Gastrocnemius medialis (tissue), 4 donors: ENCODE data around the gene IQCK. TPM values are rescaled to one million over a fixed set of nuclear protein-coding genes. Genes with fewer than 3 reads are reported as not detected.

ENCODE experiments used
- ATAC-seq, 2 donors: fragments of 150-250 bp; one replicate each; pipeline ENCODE4 v1.9.1; 2016
- DNase-seq, 2 donors: peaks; one replicate each; pipeline ENCODE4 v3.0.0-alpha.2; 2019
- H3K27ac ChIP-seq, 4 donors: fragments of 200-600 bp; sonication (generic); 1 replicate in 1 of 4; 2 replicates in 3 of 4; pipeline ENCODE4 v1.5.1; 2016 to 2018; ENCODE audit warnings: mild to moderate bottlenecking in 2 of 4, moderate library complexity in 1 of 4
- H3K27me3 ChIP-seq, 3 donors: fragments of 200-600 bp; sonication (generic) in 2 of 3; 1 replicate in 1 of 3; 2 replicates in 2 of 3; pipeline versions ENCODE4 v1.5.1 to v1.6.0; 2016 to 2019; ENCODE audit warnings: mild to moderate bottlenecking in 1 of 3, moderate library complexity in 1 of 3
- H3K36me3 ChIP-seq, 2 donors: fragments of 200-600 bp; sonication (generic) in 1 of 2; one replicate each; pipeline ENCODE4 v1.5.1; 2017 to 2018
- H3K4me1 ChIP-seq, 2 donors: fragments of 200-600 bp; sonication (generic) in 1 of 2; one replicate each; pipeline ENCODE4 v1.5.1; 2016 to 2017; ENCODE audit warnings: mild to moderate bottlenecking in 2 of 2
- H3K4me3 ChIP-seq, 4 donors: fragments of 200-600 bp; sonication (generic) in 3 of 4; 1 replicate in 1 of 4; 2 replicates in 3 of 4; pipeline ENCODE4 v1.5.1; 2016 to 2019; ENCODE audit warnings: mild to moderate bottlenecking in 2 of 4
- H3K9me3 ChIP-seq, 3 donors: fragments of 200-600 bp; sonication (generic) in 2 of 3; 1 replicate in 1 of 3; 2 replicates in 2 of 3; pipeline ENCODE4 v1.5.1; 2016 to 2019
- POLR2A ChIP-seq, 2 donors: fragments of 450-650 bp; IDR thresholded peaks; one replicate each; pipeline ENCODE4 v1.6.1; 2017; ENCODE audit warnings: antibody characterized with exemption in 2 of 2, mild to moderate bottlenecking in 2 of 2, moderate library complexity in 2 of 2
- in situ Hi-C, 4 donors: fragments of 200-750 bp; cut with MboI; loops; one replicate each; pipeline versions ENCODE4 v1.15.0 to v1.8.0; 2017; ENCODE audit warnings: low sequenced_read_pairs in 4 of 4
- intact Hi-C: fragments of 100-400 bp; cut with DNase I; formaldehyde crosslinking; loops from one replicate; pipeline ENCODE4 v1.15.1; 2023; ENCODE audit warnings: low total_unique reads
- total RNA-seq, 4 donors: library from RNA; depleted of rRNA; stranded (reverse); fragments of >200 nt; gene quantifications; one replicate each; pipeline versions ENCODE4 v1.1.0 to v1.2.3, GENCODE V29; 2016
- TF ChIP-seq, protein P1 (sequence below), 5 experiments: fragments of 450-650 bp in 3 of 5; fragments of 200-600 bp in 2 of 5; sonication (generic) in 2 of 5; IDR thresholded peaks in 4 of 5; conservative IDR thresholded peaks in 1 of 5; 1 replicate in 4 of 5; 2 replicates in 1 of 5; pipeline ENCODE4 v1.5.1; 2016 to 2019; ENCODE audit warnings: antibody characterized with exemption in 5 of 5, mild to moderate bottlenecking in 3 of 5, moderate library complexity in 3 of 5

IQCK gene
- total RNA-seq, 4 donors from 2014 or later = 8.3 to 17.3 (median 9.4) TPM

GRCh38 chr16:19854543-19854876, 136.4 kb downstream of the IQCK start:
- TF ChIP-seq, protein P1, sequence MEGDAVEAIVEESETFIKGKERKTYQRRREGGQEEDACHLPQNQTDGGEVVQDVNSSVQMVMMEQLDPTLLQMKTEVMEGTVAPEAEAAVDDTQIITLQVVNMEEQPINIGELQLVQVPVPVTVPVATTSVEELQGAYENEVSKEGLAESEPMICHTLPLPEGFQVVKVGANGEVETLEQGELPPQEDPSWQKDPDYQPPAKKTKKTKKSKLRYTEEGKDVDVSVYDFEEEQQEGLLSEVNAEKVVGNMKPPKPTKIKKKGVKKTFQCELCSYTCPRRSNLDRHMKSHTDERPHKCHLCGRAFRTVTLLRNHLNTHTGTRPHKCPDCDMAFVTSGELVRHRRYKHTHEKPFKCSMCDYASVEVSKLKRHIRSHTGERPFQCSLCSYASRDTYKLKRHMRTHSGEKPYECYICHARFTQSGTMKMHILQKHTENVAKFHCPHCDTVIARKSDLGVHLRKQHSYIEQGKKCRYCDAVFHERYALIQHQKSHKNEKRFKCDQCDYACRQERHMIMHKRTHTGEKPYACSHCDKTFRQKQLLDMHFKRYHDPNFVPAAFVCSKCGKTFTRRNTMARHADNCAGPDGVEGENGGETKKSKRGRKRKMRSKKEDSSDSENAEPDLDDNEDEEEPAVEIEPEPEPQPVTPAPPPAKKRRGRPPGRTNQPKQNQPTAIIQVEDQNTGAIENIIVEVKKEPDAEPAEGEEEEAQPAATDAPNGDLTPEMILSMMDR (IDR thresholded peaks at IDR 0.05 in 4 of 5, conservative IDR thresholded peaks at IDR 0.05 in 1 of 5) = no peak
- TF ChIP-seq POLR2A (IDR thresholded peaks at IDR 0.05) = no peak
- H3K27ac ChIP-seq = peak overlapping the region in 3 of 4 donors; percentile 24 to 64 (median 49)
- ATAC-seq (no peak), DNase-seq (no peak)
- in situ Hi-C loops (no loop called here), intact Hi-C loops (no loop called here)
- no peaks in the 10 kb centered on the region for H3K9me3 ChIP-seq
- H3K27me3 ChIP-seq = no peaks in the 10 kb centered on the region
- peaks cover 0 to 18% of the 10 kb centered on the region in 2 donors for H3K36me3 ChIP-seq
- H3K4me1 ChIP-seq = peaks cover 7 to 31% of the 10 kb centered on the region in 2 donors
- H3K4me3 ChIP-seq = no peak overlapping the region

DNA sequence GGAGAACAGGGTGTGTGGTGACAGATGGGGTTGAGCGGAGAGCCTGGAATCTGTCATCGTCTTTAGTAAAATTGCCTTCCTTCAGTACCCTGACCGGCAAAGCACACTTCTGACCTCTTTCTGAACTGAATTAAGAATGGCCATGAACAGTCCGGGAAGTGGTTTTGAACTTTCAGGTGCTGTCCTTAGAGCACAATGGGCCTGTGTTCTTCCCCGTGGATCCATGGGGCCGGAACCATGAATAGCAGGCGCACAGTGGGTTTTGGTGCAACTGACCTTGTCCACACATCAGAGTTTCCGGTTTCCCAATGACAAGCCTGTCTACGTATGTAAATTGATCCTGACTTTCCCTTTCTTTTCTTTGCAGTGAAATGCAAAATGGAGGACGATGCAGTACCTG, 138.0 kb downstream of the IQCK start:
- ATAC-seq (no peak), DNase-seq (no peak)
- Histone ChIP-seq H3K27ac (peak overlapping the region in 2 of 4 donors; percentile 25 to 34), H3K4me1 (peaks cover 21 to 40% of the 10 kb centered on the region in 2 donors), H3K9me3 (no peaks in the 10 kb centered on the region), H3K27me3 (no peaks in the 10 kb centered on the region), H3K4me3 (no peak overlapping the region), H3K36me3 (peaks cover 0 to 19% of the 10 kb centered on the region in 2 donors)
- in situ Hi-C loops = no loop called here
- intact Hi-C loops = no loop called here
- TF ChIP-seq, protein P1 (IDR thresholded peaks at IDR 0.05 in 4 of 5, conservative IDR thresholded peaks at IDR 0.05 in 1 of 5) = no peak
- TF ChIP-seq POLR2A (IDR thresholded peaks at IDR 0.05) = no peak

DNA sequence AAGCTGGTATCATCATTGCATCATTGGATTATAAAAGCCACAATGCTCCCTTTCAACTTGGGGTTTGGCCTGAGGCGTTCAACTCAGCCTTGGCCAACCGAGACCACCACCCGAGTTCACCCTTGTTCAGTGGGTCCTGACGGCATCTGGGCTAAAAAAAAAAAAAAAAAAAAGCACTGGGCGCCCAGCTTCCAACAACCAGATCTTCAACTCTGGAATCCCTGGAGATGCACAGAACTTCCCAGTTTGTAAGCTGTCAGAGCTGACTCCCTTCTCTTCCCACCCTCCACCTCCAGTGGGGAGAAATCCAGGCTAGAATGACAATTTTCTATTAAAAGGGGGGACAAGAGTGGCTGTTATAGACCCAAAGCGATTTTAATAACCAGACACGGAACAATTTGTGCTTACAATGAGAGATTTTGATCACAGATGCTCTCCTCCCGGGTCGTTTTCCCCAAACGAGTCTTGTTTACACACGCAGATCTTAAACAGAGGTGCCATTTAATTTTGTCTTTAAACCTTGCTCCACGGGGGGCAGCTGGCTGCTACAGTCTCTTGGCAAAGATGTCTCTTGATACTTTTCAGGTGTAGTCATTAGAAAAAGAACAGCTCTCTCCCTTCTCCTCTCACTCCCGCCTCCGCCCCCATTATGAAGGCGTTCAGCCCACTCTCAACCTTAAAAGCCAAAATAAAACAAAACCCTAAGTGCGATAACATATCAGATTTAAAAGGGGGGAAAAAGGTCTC, 139.7 kb downstream of the IQCK start:
- ATAC-seq (no peak), DNase-seq (no peak)
- TF ChIP-seq POLR2A (IDR thresholded peaks at IDR 0.05) = no peak
- TF ChIP-seq, protein P1 (IDR thresholded peaks at IDR 0.05 in 4 of 5, conservative IDR thresholded peaks at IDR 0.05 in 1 of 5) = no peak
- intact Hi-C loops = no loop called here
- Histone ChIP-seq H3K4me3 (no peak overlapping the region), H3K27me3 (no peaks in the 10 kb centered on the region), H3K36me3 (peaks cover 0 to 32% of the 10 kb centered on the region in 2 donors), H3K4me1 (peaks cover 22 to 39% of the 10 kb centered on the region in 2 donors), H3K27ac (peak overlapping the region in 2 of 4 donors; percentile 15 to 19), H3K9me3 (no peaks in the 10 kb centered on the region)
- in situ Hi-C loops = no loop called here

DNA sequence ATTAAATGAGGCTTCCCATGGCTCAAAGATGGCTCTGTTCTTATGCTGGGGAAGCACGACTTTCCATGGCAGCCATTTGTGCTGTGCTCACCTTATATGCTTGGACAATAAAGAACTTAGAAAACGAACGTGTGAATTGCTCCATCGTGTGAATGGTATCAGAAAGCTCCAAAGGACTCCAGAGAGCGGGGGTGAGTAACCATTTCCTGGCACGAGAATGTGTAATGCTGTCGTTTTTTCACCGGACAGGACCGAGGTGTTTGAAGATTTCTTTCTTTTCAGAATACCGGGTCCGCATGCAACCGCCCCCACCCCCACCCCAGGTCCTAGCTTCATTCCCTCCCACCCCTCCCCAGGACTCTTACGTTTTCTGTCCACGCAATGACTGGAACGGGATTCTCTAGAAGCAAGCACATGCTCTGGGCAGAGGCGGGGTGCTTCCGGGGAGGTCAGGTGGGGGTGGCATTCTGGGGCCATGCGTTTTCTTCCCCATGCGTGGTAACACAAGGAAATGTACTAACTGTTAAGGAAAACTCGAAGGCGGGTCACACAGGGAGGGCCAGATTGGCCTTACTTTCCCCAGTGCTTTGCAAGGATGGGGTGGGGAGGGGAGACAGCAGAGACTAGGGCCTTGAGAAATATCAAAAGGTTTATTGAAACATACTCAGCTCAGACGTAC, 140.4 kb downstream of the IQCK start:
- intact Hi-C loops (no loop called here), in situ Hi-C loops (no loop called here)
- Histone ChIP-seq H3K9me3 (no peaks in the 10 kb centered on the region), H3K36me3 (peaks cover 0 to 32% of the 10 kb centered on the region in 2 donors), H3K27me3 (no peaks in the 10 kb centered on the region), H3K27ac (peak overlapping the region in 1 of 4 donors; percentile 19), H3K4me1 (peaks cover 19 to 41% of the 10 kb centered on the region in 2 donors), H3K4me3 (no peak overlapping the region)
- DNase-seq (no peak), ATAC-seq (no peak)
- TF ChIP-seq, protein P1 (IDR thresholded peaks at IDR 0.05 in 4 of 5, conservative IDR thresholded peaks at IDR 0.05 in 1 of 5) = no peak
- TF ChIP-seq POLR2A (IDR thresholded peaks at IDR 0.05) = no peak
